Keratinocyte (primary cell): Measurements from ENCODE around the gene VWA5B2. TPM values are rescaled to one million over a fixed set of nuclear protein-coding genes. Genes with fewer than 3 reads are reported as not detected.

Experiments
- DNase-seq: peaks from one replicate; pipeline ENCODE4 v3.0.0-alpha.2; 2011; ENCODE audit warnings: low read depth, missing footprints, low spot score
- FAIRE-seq: peaks from 2 replicates; lab custom pipeline; 2011; peaks lifted over from hg19 to GRCh38; lab: Jason Lieb, UNC
- H2AFZ ChIP-seq: 2 replicates; pipeline ENCODE4 v1.6.0; 2012; ENCODE audit warnings: low read length, control low read depth, inconsistent platforms; ENCODE audit not compliant: control insufficient read depth
- H3K27ac ChIP-seq: 2 replicates; pipeline ENCODE4 v1.5.1; 2011; ENCODE audit warnings: low read length; ENCODE audit not compliant: control insufficient read depth, insufficient read depth
- H3K27me3 ChIP-seq: 3 replicates; pipeline ENCODE4 v1.6.0; 2011; ENCODE audit warnings: low read length; ENCODE audit not compliant: control insufficient read depth, insufficient read depth; ENCODE audit errors: extremely low read depth
- H3K36me3 ChIP-seq, 2 experiments: 2 replicates in 1 of 2; 3 replicates in 1 of 2; pipeline ENCODE4 v1.5.1; 2011; ENCODE audit warnings: low read length in 2 of 2, mild to moderate bottlenecking in 1 of 2; ENCODE audit not compliant: control insufficient read depth in 2 of 2, insufficient read depth in 2 of 2; ENCODE audit errors: extremely low read depth in 1 of 2
- H3K4me1 ChIP-seq: 3 replicates; pipeline ENCODE4 v1.5.1; 2011; ENCODE audit warnings: low read length; ENCODE audit not compliant: control insufficient read depth, insufficient read depth; ENCODE audit errors: extremely low read depth
- H3K4me2 ChIP-seq: 3 replicates; pipeline ENCODE4 v1.6.0; 2011; ENCODE audit warnings: low read depth, low read length; ENCODE audit not compliant: control insufficient read depth, insufficient read depth; ENCODE audit errors: extremely low read depth
- H3K4me3 ChIP-seq, 3 experiments: fragments of 200-600 bp in 1 of 3; sonication (generic) in 1 of 3; 2 replicates in 2 of 3; 3 replicates in 1 of 3; pipeline ENCODE4 v1.5.1; 2011 to 2016; ENCODE audit warnings: low read length in 3 of 3, mild to moderate bottlenecking in 3 of 3, control low read depth in 2 of 3, inconsistent platforms in 1 of 3, low read depth in 1 of 3, mixed read lengths in 1 of 3, mixed run types in 1 of 3, moderate library complexity in 1 of 3; ENCODE audit not compliant: control insufficient read depth in 2 of 3, insufficient read depth in 2 of 3; ENCODE audit errors: extremely low read depth in 1 of 3
- H3K79me2 ChIP-seq: 2 replicates; pipeline ENCODE4 v1.6.0; 2012; ENCODE audit warnings: low read length; ENCODE audit not compliant: control insufficient read depth, insufficient read depth
- H3K9ac ChIP-seq: 3 replicates; pipeline ENCODE4 v1.6.0; 2011; ENCODE audit warnings: low read length; ENCODE audit not compliant: control insufficient read depth, insufficient read depth; ENCODE audit errors: extremely low read depth
- H3K9me1 ChIP-seq: 3 replicates; pipeline ENCODE4 v1.6.0; 2011; ENCODE audit warnings: low read length; ENCODE audit not compliant: control insufficient read depth, insufficient read depth; ENCODE audit errors: extremely low read depth
- H3K9me3 ChIP-seq: 2 replicates; pipeline ENCODE4 v1.5.1; 2012; ENCODE audit warnings: low read depth, low read length; ENCODE audit not compliant: control insufficient read depth
- H4K20me1 ChIP-seq: 3 replicates; pipeline ENCODE4 v1.6.0; 2011; ENCODE audit warnings: low read length; ENCODE audit not compliant: control insufficient read depth, insufficient read depth; ENCODE audit errors: extremely low read depth
- CTCF ChIP-seq, 3 experiments: IDR thresholded peaks in 1 of 3; conservative IDR thresholded peaks in 1 of 3; optimal IDR thresholded peaks in 1 of 3; 2 replicates in 2 of 3; 3 replicates in 1 of 3; pipeline versions ENCODE3 to v1.5.1; 2011; ENCODE audit warnings: low read length in 3 of 3, mild to moderate bottlenecking in 3 of 3, moderate library complexity in 2 of 3, control low read depth in 1 of 3, inconsistent platforms in 1 of 3; ENCODE audit not compliant: insufficient read depth in 2 of 3; ENCODE audit errors: extremely low read depth in 1 of 3
- EZH2 ChIP-seq: IDR thresholded peaks from one replicate; pipeline ENCODE4 v1.6.1; 2012; ENCODE audit warnings: inconsistent platforms, mild to moderate bottlenecking, low read length, moderate library complexity
- dilution Hi-C: fragments of 300-500 bp; cut with MboI; formaldehyde crosslinking; loops from one replicate; pipeline ENCODE4 v1.7.0; 2020; ENCODE audit warnings: low sequenced_read_pairs; ENCODE audit not compliant: extremely low pct_ligation_motif_present
- polyA plus RNA-seq, 5 experiments: library from polyadenylated mRNA; depleted of rRNA in 3 of 5; stranded (reverse) in 3 of 5; stranded (forward) in 1 of 5; unstranded in 1 of 5; fragments of >200 nt; gene quantifications; 1 replicate in 1 of 5; 2 replicates in 3 of 5; 3 replicates in 1 of 5; pipeline versions ENCODE4 v1.2.1 to v1.2.3, GENCODE V29; 2011 to 2012; ENCODE audit warnings: missing spikeins in 2 of 5, low read depth in 1 of 5, low replicate concordance in 1 of 5

Gene VWA5B2
- polyA plus RNA-seq, 1 donor (not counting 4 experiments of a cell fraction or from before 2014, with no cell fraction given), result not detected

- Histone ChIP-seq H3K79me2 (peaks cover 36% of the 10 kb centered on the region), H3K9ac (no peak overlapping the region), H3K36me3 (peaks cover 58% of the 10 kb centered on the region in 2 experiments), H3K27me3 (no peaks in the 10 kb centered on the region), H3K4me3 (no peak overlapping the region), H2AFZ (no peak overlapping the region), H3K9me1 (no peaks in the 10 kb centered on the region), H3K9me3 (no peaks in the 10 kb centered on the region), H3K4me2 (no peak overlapping the region), H3K27ac (no peak overlapping the region), H3K4me1 (peaks cover 15% of the 10 kb centered on the region), H4K20me1 (no peaks in the 10 kb centered on the region)
- no peak for FAIRE-seq
- dilution Hi-C loops, result no loop called here
- DNase-seq, result no peak
- no peak for TF ChIP-seq EZH2
- TF ChIP-seq CTCF (optimal IDR thresholded peaks at IDR 0.05 in 1 of 3, IDR thresholded peaks at IDR 0.05 in 1 of 3, conservative IDR thresholded peaks at IDR 0.05 in 1 of 3; ENCODE audit: extremely low read depth in 1 of 3, insufficient read depth in 2 of 3, low read length in 3 of 3), result no peak
Measured at GRCh38 chr3:184184546-184185230, 44.7 kb upstream of the VWA5B2 start.

- FAIRE-seq (peak; percentile 41), DNase-seq (peak; percentile 93)
- Histone ChIP-seq H3K9ac (peak overlapping the region; percentile 82), H3K27ac (peak overlapping the region; percentile 84), H3K4me2 (peak overlapping the region; percentile 84), H3K4me3 (peak overlapping the region; percentile 63 to 90 (median 90)), H3K4me1 (peaks cover 15% of the 10 kb centered on the region), H3K36me3 (peaks cover 53 to 54% of the 10 kb centered on the region in 2 experiments), H3K9me1 (no peaks in the 10 kb centered on the region), H2AFZ (peak overlapping the region; percentile 82), H3K9me3 (no peaks in the 10 kb centered on the region), H3K27me3 (no peaks in the 10 kb centered on the region), H3K79me2 (peaks cover 39% of the 10 kb centered on the region), H4K20me1 (no peaks in the 10 kb centered on the region)
- dilution Hi-C loops, result no loop called here
- no peak for TF ChIP-seq CTCF (optimal IDR thresholded peaks at IDR 0.05 in 1 of 3, IDR thresholded peaks at IDR 0.05 in 1 of 3, conservative IDR thresholded peaks at IDR 0.05 in 1 of 3; ENCODE audit: extremely low read depth in 1 of 3, insufficient read depth in 2 of 3, low read length in 3 of 3)
- no peak for TF ChIP-seq EZH2
Measured at GRCh38 chr3:184185461-184186183, 43.8 kb upstream of the VWA5B2 start.
